ENCODE data around the gene PABPN1L.

Gene PABPN1L

DNA sequence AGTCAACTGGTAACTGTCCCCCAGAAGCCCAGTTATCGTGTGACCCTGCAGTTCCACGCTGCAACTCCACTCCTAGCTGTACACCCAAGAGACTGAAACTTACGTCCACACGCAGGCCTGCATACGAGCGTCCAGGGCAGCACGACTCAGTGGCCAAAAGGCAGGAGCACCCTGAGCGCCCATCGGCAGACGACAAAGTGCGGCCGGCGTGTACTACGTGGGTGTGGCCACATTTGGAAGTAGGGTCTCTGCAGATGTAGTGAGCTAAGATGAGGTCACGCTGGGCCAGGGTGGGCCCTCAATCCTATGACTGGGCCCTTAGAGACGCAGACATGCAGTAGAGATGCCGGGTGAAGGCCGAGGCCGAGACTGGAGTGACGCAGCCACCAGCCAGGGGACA is 23.2 kb downstream of the PABPN1L start:
- DNase-seq, result no peak

DNA sequence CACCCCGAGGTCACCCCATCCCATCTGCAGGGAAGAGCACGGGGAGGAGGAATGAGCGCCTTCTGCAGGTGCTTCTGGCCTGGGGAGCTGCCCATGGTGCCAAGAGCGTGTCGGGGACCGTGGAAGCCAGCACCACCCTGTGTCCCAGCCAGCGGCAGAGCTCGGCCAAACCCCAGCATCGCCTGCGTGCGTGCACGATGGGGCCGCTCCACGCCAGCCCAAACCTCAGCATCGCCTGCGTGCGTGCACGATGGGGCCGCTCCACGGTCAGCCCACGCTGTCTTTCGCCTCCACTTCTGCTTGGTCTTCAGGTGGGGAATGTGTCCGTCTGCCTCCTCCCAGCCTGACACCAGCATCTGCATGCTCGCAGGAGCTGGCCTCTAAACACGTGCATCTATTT is 23.7 kb downstream of the PABPN1L start:
- DNase-seq, result no peak

DNA sequence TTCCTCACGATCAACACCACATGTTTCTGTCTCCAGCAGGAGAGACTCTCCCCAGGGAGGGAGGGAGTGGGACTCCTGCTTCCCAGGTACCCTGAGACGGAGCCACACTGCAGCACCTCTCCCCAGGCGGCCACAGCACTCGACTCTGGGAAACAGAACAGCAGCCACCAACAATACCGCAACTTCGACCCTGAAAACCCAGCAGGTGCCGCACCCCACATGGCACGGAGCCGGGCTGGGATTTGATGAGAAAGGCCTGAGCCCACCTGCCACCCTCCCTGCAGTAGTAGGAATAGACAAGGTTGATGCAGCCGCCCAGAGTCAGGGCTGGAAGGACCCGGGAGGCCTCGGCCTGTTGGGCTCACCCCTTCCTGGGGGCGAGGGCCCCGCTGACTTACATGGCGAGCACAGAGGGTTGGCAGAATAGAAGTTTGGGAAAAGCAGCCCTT is 24.1 kb downstream of the PABPN1L start:
- no peak for DNase-seq

DNA sequence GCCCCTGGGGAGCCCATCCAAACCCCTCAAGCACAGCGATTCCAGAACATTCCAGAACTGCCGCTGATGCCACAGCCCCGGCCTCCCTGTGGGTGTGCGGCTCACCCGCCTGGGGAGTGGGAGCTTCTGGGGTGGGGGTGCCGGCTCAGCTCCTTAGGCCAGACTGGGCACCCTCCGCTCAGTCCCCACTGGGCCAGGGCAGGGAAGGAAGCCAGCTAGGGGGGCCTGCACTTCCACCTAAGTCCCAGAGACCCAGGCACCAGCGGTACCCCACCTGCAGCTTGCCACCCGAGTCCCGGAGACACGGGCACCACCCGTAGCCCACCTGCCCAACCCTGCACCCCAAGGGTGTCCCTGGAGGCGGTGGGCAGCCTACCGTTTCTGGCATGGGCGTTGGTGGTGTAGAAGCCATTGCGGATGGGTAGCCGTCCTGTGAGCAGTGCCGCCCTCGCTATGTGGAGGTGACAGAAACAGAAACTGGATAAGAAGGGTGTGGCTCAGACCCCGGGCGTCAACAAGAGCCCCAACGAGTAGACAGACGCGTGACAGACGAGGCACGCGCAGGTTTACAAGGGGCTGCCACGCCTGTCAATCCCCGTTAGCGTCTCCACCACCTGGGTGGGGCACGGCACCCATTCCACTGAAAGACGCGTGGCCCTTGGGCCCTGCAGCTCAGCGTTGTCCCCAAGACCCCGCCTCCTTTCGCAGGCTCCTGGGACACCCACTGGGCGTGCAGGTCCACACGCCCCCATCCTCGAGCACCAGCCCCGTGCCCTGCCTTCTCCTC is 24.7 kb downstream of the PABPN1L start:
- no peak for DNase-seq

- DNase-seq, result no peak
Observed at GRCh38 chr16:88840600-88841215, 25.8 kb downstream of the PABPN1L start.

GRCh38 chr16:88839745-88840599 is 26.5 kb downstream of the PABPN1L start:
- no peak for DNase-seq

- no peak for DNase-seq
Observed at GRCh38 chr16:88839026-88839529, 27.4 kb downstream of the PABPN1L start.

DNA sequence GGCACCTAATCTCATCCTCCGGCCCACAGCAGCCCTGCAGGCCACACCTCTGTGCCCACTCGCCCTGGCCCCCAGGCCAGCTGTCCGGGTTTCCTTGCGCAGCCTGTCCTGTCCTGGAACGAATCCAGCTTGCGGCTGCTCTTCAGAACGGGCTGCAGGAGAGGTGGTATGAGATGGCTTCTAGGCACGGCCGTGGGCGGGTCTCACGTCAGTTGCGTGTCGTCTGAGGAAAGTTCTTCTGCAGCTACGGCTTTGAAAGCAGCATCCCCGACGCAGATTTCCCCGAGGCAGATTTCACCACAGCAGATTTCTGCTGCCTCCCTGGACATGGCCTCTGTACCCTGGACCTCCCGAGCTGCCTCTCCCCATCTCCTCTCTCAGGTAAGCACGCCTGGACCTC is 27.9 kb downstream of the PABPN1L start:
- no peak for DNase-seq

DNA sequence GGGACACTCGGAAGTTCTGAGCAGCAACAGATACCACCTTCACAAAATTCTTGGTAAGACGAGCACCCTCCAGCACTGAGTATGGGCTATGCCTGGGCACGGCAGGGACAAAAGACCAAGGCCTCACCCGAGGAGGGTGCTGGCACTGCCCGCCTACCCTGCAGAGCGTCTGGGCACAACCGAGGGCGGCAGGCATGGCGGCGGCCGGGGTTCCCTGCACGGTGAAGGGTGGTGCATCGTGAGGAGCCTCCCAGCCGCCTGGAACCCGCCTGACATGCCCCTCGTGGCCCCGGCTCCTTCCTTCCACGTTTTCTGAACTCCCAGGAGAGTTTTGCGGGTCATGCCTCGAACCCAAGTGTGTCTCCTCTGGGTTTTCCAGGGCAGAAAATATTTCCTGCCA is 28.7 kb downstream of the PABPN1L start:
- DNase-seq, result no peak

DNA sequence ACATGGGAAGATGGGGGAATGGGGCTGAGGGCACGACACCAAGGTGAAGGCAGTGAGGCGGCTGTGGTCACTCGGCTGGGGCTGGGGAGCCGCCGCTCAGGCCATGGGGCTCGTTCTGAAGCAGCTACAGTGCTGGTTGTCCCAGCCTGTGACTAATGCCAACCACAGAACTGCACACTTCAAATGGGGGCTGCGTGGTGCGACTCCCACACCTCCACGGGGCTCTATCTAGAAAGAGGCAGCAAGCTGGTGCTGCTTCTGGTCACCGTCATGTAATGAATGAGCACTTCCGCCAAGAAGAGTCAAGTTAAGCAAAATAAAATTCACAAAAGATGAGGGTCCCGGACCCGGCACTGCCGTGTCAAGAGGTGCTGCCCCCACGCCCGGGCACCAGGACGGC is 29.7 kb downstream of the PABPN1L start:
- no peak for DNase-seq

- no peak for DNase-seq
Observed at GRCh38 chr16:88835818-88836217, 30.6 kb downstream of the PABPN1L start.

- DNase-seq, result no peak
Observed at GRCh38 chr16:88835383-88835782, 31.1 kb downstream of the PABPN1L start.

DNA sequence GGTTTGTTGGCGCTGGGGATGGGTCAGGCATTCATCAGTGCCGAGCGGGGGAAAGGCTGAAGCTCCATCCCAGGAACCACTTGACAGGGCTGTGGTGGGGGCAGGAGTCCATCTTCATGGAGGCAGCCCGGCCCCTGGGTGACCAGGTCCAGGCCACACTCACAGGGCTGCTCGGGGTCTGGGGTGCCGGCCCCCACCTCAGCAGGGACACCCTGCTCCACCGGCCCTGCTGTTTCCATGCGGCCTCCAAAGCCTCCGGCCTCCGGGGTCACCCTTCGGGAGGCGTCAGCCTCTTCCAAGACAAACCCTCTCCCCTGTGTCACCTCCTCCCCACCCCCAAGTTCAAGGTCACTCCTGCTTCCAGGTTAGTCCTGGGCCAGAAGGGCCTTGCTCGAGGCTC is 31.8 kb downstream of the PABPN1L start:
- DNase-seq, result no peak

DNA sequence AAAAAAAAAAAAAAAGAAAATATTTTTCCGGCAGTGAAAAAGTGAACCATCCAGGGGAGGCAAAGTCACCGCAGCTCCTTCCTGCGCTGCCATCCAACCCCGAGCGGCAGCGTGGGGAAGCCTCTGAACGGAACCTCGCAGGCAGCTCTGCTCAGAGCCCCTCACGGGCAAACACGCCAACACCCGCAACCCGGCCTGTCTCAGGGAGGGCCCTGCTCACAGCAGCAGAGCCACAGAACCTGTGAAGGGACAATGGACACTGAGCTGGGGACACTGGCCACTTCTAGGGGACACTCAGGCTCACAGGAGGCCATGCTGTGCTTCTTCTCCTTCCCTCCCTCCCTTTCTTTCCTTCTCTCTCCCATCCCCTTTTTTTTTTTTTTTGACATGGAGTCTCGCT is 33.4 kb downstream of the PABPN1L start:
- no peak for DNase-seq

- no peak for DNase-seq
Observed at GRCh38 chr16:88831838-88832237, 34.6 kb downstream of the PABPN1L start.

DNA sequence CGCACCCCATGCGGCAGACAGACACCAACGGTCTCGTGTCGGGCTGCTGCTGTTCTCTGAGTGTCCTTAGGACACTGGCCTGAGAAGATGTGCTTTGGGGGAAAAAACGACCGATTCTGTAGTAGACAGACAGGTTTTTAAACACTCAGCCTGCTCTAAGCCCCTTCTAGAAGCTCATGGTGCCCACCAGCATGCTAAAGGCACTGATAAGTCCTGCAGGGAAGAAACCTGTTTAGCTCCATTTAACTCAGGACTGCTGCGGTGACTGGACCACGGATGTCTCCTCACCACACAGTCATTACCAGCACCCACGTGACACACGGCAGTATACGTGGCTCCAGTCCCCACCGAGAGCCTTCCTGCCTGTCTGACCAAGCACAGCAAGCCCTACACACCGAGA is 35.7 kb downstream of the PABPN1L start:
- DNase-seq, result no peak

- DNase-seq, result no peak
Observed at GRCh38 chr16:88830258-88830657, 36.2 kb downstream of the PABPN1L start.

DNA sequence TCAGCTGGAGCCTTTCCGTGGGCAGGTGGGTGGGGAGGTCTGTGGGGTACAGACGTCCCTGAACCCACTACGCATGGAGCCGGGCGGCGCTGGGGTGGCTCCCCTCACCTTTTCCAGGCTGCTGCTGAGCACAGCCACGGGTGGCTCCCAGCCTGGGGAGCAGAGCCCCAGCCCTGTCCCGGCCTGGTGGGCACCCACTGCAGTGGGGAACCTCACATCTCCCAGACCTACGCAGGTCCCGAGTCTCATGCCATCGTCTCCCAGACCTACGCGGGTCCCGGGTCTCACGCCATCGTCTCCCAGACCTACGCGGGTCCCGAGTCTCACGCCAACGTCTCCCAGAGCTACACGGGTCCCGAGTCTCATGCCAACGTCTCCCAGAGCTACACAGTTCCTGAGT is 37.7 kb downstream of the PABPN1L start:
- DNase-seq, result no peak

- DNase-seq, result no peak
Observed at GRCh38 chr16:88827727-88828126, 38.7 kb downstream of the PABPN1L start.

GRCh38 chr16:88826070-88826840 is 40.2 kb downstream of the PABPN1L start:
- DNase-seq, result no peak

DNA sequence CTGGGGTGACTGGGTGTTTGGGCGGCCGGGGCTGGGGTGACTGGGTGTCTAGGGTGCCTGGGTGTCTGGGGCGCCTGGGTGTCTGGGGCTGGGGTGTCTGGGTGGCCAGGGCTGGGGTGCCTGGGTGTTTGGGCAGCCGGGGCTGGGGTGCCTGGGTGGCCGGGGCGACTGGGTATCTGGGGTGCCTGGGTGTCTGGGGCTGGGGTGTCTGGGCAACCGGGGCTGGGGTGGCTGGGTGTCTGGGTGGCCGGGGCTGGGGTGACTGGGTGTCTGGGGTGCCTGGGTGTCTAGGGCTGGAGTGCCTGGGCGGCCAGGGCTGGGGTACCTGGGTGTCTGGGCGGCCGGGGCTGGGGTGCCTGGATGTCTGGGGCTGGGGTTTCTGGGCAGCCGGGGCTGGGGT is 41.3 kb downstream of the PABPN1L start:
- DNase-seq, result no peak

DNA sequence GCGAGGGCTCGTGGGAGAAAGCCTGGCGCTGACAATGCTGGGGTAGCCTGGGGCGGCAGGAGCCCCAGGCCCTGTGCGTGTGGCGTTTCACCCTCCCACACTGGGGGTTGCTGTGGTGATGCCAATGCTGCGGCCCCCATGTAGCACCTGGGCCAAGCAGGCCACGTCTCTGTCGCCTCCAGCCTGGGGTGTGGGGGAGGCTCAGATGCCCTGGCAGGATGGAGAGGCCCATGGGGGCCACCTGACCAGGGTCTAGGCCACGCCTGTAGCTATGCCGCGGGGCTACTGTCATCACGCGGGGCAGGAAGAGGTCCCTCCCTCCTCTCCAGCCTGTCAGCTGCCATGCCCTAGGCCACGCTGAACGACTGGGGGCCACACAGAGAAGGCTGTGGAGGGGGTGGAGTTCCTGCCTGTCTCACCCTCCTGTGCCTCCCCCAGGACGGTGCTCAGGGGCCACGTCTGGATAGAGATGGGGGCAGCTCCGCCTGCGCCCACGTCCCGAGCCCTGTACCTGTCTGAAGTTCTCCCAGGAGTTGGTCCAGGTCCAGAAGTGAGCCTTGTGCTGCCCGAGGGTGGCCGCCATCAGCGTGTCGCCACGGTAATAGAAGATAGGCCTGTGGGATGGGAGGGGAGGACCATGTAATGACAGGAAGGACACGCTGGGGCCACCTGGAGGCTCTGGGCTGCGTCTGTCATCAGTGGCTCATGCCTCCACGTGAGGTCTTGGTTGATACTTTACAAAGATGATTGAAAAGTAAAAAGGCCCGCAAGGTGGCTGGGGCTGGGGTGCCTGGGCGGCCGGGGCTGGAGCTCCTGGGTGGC is 42.0 kb downstream of the PABPN1L start:
- no peak for DNase-seq

All from NCI-H2081 treated with DMSO at 0.1 percent for 48 hours (cell line).